HG03342 (cell line): Measurements from ENCODE around the gene TMEM163.
A peak's percentile ranks its signal among the peaks of the same experiment; 100 is the strongest.
"Not testable (repeated sequence)": the region's sequence is repeated elsewhere in the genome, so short reads cannot be mapped to it uniquely, and the experiment has no call there.

ENCODE experiments used
- ATAC-seq: cut with Tn5 transposase; IDR thresholded peaks from one replicate; pipeline ENCODE4 v1.9.1; 2021; ENCODE audit warnings: mild to moderate bottlenecking, moderate library complexity; ENCODE audit not compliant: unreplicated experiment

TMEM163 gene

DNA sequence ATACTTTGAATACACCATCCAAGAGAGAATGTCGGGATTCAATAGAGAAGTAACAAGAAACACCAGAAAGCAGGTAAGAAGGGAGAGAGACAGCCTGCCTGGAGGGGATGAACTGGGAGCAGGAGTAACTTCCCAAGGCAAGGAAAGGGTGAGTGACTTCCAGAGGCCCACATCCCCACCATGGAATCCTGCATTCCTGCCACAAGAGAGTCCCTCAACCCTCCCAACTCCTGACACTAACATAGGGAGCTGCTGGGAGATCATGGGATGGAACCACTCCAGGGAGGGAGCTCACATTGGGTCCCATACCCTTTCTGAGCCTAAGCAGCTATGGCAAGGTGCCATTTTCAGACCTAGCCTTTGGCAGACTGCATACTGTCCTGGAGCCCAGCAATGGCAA lies 5.5 kb upstream of the TMEM163 start:
- no peak for ATAC-seq

DNA sequence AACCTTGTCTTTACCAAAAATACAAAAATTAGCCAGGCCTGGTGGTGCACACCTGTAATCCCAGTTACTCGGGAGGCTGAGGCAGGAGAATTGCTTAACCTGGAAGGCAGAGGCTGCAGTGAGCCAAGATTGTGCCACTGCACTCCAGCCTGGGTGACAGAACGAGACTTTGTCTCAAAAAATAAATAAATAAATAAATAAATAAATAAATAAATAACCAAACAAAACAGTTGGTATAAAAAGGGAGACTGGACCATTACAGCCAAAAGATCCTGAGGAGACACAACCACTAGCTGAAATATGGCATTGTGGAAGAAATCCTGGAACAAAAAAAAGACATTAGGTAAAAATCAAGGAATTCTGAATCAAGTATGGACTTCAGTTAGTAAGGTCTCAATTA lies 4.9 kb upstream of the TMEM163 start:
- not testable (repeated sequence) for ATAC-seq

GRCh38 chr2:134722728-134723127 lies 3.9 kb upstream of the TMEM163 start:
- ATAC-seq: no peak

DNA sequence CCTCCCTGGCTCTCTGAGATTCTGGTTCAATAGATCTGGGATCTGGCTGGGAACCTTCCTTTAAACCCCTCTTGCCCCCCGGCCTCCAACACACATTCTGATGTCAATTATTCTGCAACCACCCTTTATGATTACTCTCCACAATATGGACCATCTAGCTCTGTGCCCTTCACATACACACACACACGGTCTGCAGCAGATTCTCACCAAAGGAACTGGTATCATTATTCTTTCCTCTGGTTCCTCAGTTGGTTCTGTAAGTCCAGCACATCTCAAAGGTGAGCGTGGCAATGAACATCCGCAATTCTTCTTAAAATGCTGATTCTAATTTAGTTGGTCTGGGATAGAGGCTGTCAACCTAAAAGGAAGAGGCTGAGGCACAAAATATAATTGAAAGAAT lies 2.8 kb upstream of the TMEM163 start:
- ATAC-seq: no peak

- peak; percentile 29 for ATAC-seq
Observed at GRCh38 chr2:134718023-134718816, 580 bp downstream of the TMEM163 start.

- ATAC-seq: no peak
Observed at GRCh38 chr2:134717286-134718022, 1.3 kb downstream of the TMEM163 start.

GRCh38 chr2:134716721-134717243 lies 2.0 kb downstream of the TMEM163 start:
- no peak for ATAC-seq

- ATAC-seq: no peak
Observed at GRCh38 chr2:134715932-134716643, 2.7 kb downstream of the TMEM163 start.

DNA sequence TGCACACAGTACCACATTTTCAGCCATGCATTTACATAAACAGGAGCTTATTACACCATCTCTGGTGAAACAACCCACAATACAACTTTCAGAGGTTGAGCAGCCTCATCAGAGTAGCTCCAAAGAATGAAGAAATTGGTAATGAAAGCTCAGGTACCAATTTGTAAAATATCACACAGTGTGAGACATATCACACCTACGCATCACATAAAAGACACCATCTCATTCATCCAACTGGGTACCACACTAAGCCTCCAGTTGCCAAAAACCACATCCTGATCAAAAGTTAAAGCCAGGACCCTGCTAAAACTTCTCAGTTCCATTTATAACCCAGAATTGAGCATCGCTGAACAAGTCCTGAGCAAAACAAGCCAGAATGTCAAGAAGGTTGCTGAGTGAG lies 4.6 kb downstream of the TMEM163 start:
- ATAC-seq: no peak

DNA sequence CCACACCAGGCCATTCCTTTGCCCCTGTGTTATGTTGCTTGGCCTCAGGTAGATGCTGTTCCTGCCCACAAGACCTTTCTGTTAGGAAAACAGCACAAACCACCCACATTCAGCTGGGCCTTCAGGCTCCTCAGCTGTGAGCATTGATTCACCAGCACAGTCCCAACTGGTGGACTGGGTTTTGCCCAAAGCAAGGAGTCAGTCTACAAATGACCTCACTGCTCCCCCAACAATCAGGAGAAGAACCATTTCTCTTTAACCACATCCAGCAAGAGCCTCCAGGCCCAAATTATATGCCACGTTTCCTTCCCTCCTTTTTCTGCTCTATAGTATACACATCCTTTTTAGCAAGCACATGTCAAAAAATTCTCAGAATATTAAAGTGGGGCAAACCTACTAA lies 5.2 kb downstream of the TMEM163 start:
- ATAC-seq: no peak

- ATAC-seq: no peak
Observed at GRCh38 chr2:134713176-134713575, 5.6 kb downstream of the TMEM163 start.

GRCh38 chr2:134712736-134713135 lies 6.1 kb downstream of the TMEM163 start:
- no peak for ATAC-seq

DNA sequence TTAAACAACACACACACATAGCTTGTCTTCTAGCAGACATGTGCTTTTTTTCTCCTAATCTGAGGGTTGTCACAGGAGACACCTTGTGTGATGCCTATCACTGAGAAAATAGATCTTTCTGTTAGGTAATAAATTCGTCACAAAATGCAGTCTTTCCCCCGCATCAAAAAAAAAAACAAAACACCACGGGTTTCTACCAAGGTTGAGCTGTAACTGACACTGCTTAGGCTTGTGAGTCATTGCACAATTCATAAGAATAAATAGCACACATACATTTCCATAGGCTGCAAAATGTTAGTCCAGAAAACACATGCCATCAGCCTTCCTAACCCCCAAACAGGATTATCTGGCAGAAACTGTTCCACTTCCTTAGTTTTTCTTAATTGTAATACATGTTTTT lies 6.5 kb downstream of the TMEM163 start:
- ATAC-seq: no peak

- ATAC-seq: no peak
Observed at GRCh38 chr2:134711692-134712091, 7.1 kb downstream of the TMEM163 start.

- no peak for ATAC-seq
Observed at GRCh38 chr2:134707330-134707676, 11.5 kb downstream of the TMEM163 start.

DNA sequence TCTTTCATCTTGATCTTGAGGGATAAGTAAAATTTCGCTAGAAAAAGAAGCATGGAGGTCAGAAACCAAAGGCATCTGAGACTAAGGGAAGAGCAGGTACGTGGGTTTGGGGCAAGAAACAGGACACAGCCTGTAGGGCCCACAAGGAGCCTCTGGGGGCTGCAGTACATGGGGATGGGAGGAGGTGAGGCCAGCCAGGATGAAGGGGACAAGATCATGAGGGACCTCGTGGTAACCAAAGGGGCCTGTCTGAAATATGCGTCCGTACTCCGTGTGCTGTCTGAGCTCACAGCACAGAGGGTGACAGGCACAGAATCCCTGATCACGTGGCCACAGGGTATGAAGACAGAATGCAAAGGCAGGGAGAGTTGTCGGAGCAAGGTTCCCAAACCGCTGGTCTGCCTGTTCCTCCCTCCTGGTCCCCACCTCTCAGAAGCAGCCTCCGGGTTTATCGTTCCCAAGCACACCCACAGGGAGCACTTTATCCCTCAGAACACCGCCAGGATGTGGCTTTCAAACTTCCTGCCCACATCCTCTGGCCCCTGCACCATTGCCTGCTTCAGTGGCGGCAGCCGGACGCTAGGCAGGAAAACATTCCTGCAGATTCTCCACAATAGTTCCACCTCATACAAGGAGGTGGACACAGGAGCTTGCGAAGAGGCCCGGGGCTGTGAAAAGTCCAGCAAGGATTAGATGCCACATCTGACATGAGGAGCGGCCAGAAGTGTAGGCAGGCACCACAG lies 12.0 kb downstream of the TMEM163 start:
- no peak for ATAC-seq

- ATAC-seq: no peak
Observed at GRCh38 chr2:134705861-134706586, 12.8 kb downstream of the TMEM163 start.

- no peak for ATAC-seq
Observed at GRCh38 chr2:134704173-134704572, 14.6 kb downstream of the TMEM163 start.

- ATAC-seq: no peak
Observed at GRCh38 chr2:134703426-134703825, 15.4 kb downstream of the TMEM163 start.

DNA sequence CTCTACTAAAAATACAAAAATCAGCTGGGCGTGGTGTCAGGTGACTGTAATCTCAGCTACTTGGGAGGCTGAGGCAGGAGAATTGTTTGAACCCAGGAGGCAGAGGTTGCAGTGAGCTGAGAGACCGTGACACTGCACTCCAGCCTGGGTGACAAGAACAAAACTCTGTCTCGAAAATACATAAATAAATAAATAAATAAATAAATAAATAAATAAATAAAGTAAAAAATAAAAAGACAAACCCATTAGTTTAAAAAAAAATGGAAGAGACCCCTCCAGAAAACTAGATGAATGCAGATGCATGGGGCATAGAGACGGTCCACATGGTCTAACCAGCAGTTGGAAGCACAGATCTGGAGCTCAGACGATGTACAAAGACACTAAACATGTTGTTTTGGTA lies 18.1 kb downstream of the TMEM163 start:
- no peak for ATAC-seq
